NCI-H82 treated with DMSO at 0.1 percent for 48 hours (cell line): ENCODE data around the gene PKP1.

Experiments used
- DNase-seq: peaks from one replicate; lab custom pipeline; 2025; ENCODE audit not compliant: unreplicated experiment; lab: John Stamatoyannopoulos, UW

PKP1 gene

DNA sequence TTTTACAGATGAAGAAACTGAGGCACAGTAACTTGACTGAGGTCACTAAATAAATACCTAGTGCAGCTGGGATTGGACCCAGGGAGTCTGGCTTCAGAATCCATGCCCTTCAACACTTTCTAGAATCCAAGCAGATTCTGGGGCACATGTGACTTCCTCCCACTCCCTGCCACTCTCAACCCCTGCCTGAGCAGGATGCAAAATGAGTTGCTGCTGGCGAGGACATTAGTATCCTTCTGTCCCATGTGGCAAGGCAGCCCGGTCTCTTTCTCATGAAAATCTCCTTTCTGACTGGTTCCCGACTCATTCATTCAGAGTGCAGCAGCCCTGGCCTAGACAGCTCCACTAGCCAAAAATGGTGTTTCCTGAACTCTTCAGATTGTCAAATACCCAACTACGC lies 65.8 kb downstream of the PKP1 start:
- no peak for DNase-seq

DNA sequence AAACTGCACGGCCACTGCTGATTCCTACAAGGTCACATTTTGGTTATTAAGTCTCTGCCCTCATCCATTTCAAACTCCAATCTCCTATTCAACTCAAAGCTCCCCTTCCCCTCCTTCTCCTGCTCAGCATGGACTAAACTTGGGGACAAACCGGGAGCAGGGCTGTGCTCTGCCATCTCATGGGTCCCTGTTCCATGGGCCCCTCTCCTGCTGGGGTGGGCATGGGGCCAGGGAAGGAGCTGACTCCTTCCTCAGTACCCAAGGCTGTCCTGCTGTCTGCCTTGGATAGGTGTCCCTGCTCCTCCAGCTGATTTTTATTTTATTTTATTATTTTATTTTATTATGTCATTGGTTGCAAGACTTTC lies 67.0 kb downstream of the PKP1 start:
- no peak for DNase-seq

DNA sequence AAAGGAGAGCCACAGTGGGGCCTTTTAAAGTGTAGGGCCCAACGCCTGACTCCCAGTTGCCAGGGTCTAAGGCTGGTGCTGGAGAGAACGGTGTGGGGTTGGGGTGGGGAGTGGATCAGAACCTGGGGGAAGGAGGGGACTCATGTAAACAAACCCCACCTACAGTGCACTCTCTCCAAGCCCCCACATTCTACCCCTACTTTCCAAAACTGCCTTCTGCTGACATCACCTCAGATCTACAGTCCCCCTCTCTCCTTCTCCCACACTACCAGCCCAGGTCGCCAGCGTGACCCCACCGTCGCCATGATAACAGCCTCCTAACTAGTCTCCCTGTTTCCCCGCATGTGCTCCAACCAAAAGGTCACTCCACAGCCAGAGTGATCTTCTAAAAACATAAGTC lies 67.6 kb downstream of the PKP1 start:
- DNase-seq = no peak

DNA sequence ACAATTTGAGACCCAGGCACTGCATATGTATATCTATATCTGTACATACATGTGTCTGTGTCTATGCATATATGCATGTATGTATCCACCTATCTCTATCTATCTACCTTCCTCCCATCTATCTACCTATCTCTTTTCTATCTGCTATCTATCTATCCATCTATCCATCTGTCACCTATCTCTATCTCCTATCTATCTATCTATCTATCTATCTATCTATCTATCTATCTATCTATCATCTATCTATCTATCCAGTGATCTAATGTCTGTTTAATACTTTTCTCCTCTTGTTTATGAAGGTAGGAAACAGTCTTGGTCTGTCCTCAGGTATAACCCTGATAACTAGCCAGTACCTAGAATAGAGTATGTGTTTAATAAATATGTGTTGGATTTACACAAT lies 68.3 kb downstream of the PKP1 start:
- no peak for DNase-seq

- no peak for DNase-seq
These were observed 70.1 kb downstream of the PKP1 start for GRCh38 chr1:201353186-201353940.

DNA sequence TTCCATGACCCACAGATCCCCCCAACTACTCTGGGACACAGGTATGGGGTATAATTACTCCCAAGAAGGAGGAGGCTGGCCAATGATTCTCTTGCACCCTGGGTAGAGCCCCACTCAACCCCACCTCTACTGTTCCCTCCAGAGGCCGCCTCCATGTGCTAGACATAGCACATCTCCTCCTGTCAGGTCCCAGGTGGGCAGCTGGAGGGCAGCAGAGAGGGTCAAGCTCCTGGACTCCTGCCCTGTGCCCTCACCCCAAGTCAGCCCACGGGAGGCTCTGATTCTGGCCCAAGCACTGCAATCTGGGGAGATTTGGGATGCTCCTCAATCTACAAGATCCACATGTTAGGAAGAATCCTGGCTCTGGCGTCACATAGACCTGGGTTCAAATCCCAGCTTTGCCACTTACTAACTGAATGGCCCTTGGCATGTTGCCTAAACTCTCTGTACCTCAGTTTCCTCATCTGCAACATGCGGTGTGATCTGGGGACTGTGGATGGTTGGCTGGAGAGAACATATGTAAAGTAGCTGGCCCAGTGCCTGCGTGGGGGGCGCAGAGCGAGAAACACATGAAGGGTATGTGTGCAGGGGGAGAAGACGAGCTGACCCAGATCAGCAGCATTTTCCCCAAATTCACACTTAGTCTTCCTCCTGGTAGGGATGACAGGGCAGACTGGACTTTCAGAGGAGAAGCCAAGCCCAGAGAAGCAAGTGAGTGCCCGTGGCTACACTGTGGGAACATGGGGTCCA lies 71.0 kb downstream of the PKP1 start:
- no peak for DNase-seq

GRCh38 chr1:201354901-201355295 lies 71.6 kb downstream of the PKP1 start:
- no peak for DNase-seq

GRCh38 chr1:201355471-201355870 lies 72.2 kb downstream of the PKP1 start:
- no peak for DNase-seq

GRCh38 chr1:201356236-201356635 lies 72.9 kb downstream of the PKP1 start:
- no peak for DNase-seq

DNA sequence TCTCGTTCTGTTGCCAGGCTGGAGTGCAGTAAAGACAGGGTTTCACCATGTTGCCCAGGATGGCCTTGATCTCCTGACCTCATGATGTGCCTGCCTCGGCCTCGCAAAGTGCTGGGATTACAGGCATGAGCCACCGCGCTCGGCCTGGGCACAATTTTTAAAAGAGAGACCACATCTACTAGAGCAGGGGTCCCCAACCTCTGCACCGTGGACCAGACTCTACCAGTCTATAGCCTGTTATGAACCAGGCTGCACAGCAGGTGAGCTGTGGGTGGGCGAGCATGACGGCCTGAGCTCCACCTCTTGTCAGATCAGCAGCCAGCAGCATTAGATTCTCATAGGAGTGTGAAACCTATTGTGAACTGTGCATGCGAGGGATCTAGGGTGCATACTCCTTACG lies 73.4 kb downstream of the PKP1 start:
- DNase-seq = no peak

DNA sequence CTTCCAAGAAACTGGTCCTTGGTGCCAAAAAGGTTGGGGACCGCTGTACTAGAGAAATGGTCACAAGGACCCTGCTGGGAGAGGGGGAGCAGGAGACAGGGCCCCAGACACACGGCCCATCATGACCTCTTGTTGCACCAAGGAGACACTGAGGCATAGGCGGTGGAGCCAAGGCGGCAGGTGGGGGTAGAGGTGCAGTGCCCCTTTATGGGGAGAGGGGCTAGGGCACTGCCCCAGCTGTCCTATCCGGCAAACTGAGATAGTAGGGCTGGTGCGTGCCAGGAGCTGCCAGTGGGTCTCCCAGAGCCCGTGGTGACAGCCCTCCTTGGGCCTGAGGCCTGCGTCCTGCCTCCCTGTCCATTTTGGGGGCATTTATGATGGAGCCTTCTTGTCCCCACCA lies 73.9 kb downstream of the PKP1 start:
- DNase-seq = no peak

DNA sequence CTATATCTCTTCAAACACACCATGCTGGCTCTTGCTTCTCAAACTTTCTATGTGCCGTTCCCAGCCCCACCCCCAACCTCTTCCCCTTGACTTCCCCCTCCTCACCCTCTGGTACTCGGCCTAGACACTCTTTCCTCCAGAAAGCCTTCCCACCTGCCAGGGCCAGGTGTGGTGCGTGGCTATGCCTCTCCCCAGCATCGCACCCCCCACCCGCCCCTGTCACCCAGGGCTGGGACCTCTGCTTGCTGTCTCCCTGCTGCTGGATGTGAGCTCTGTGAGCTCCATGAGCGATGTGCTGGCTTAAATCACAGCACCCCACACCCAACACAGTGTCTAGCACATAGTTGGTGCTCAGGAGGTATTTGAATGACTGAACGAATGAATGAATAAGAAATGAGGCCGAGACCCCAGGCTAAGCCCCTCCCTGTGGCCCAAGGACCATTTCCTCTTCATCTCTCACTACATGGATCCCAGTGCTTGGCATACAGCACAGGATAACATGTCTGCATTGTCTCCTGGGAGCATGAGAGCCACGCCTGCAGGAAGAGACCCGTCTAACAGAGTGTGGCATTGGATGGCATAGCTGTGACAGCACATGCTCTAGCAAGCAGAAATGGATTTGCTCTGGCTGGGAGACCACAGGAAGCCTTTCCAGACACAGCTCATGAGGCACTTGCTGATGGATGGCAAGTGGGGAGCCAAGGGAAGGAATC lies 74.5 kb downstream of the PKP1 start:
- DNase-seq = no peak

GRCh38 chr1:201358596-201358995 lies 75.3 kb downstream of the PKP1 start:
- no peak for DNase-seq

GRCh38 chr1:201359031-201359872 lies 75.9 kb downstream of the PKP1 start:
- DNase-seq = no peak

DNA sequence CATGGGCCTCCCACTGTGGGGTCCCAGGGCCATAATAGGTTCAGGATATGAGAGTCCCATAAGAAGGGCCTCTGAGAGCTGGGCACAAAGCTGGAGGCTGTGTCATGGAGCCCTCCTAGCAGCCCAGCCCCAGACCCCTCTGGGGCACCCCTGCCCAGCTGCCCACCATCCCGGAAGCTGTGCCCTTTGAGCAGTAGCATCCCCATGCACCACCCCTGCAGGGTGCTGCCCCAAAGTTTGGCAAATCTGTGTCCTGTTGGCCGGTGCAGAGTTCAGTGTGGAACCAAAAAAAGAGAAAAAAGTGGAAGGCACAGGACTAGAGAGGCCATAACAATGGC lies 76.5 kb downstream of the PKP1 start:
- DNase-seq = no peak

DNA sequence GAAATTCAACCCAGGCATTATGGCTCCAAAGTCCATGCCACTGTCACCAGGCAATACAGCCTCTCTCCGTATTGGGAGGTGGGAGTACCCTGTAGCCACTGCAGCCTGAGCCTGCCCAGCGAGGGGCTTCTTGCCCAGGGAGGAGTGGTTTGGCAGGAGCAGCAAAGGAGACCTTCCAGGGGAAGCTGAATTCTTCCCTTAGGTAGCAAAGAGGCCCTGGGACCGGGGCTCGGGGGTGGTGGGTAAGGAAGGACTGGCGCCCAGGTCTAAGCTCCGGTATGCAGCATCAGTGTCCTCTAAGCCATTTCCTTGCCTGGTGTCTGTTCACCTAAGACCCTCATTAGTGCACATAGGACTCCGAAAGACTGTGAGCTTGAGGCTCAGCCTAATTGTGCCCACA lies 77.2 kb downstream of the PKP1 start:
- DNase-seq = no peak

GRCh38 chr1:201360901-201361651 lies 77.8 kb downstream of the PKP1 start:
- no peak for DNase-seq

DNA sequence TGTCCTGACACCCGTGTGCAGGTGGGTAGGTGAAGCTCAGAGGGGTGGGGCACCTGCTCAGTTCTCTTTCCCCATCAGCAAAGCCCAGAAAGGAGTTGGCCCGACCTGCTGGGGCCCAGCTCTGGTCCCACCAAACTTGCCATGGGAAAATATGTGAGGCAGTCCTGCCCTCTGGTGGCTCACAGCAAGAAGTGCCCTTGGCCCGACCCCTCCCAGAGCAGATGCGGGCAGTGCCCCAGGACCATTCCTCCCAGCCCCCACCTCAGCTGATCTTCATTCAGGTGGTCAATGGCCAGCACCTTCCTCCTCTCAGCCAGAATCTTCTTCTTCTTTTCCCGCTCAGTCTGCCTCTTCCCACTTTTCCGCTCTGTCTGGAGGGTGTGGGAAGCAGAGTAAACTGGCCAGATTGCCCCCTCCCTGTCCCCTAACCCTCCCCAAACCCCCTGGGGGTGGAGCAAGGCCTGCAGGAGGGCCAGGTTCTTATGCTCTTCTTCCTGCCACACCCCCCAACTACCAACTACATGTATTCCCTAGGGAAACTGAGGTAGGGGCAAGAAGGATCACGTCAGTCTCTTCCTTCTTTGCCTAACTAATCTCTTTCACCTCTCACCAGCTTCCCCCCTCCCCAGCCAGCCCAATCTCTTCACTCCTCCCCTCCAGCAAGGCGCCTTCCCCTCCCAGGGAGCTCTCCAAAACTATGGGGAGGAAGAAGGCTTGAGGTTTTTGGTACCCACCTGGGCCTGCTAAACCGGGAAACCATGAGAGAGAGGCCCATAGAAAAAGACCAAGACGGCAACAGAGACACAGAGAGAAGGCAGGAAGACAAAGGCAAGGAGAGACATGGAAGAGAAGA lies 78.6 kb downstream of the PKP1 start:
- no peak for DNase-seq

DNA sequence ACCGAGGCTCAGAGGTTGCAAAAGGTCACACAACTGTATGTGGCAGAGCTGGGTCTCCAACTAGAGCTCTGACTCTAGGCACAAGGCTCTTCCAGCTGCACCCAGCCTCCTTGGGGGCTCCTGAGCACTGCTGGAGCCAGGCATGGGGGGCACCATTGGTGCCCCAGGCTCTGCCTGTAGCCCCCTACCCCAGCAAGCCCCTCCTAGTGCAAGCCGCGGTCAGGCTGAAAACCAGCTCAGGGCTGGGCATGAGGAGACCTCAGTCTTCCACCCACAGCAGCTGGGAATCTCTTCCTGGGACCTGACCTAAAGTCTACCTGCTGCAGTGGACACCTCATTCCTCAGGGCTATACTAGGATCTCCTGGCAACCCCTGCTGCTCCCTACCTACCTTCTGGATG lies 79.6 kb downstream of the PKP1 start:
- DNase-seq = no peak

- DNase-seq = no peak
These were observed 80.2 kb downstream of the PKP1 start for GRCh38 chr1:201363467-201363866.
